Measurements from ENCODE around the gene NSMCE4A.

The NSMCE4A gene

DNA sequence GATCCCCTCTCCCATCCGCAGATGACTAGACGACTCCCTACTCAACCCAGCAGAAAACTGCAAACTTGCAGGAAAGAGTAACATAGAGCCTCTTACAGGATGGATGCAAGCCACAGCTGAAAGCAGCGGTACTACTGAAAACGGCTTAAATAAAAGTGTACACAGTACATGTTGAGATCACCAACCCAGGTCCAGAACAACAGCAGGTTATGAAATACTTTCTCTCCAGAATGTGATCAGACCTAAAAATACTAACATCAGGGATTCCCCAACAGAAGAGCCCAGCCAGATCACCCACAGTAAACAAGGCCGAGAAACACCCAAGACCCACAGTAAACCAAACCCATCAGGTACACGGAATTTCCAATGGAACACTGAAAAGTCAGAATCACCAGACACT, 60.4 kb downstream of the NSMCE4A start:
- H3K4me3 ChIP-seq (ENCODE audit: low read depth in 1 of 2, low read length in 2 of 2): no peak overlapping the region
- H3K9me3 ChIP-seq (ENCODE audit: insufficient read depth, low read length, severe bottlenecking): no peaks in the 10 kb centered on the region
- no peak overlapping the region for H2AFZ ChIP-seq (ENCODE audit: low read depth, low read length)
- DNase-seq (no peak), ATAC-seq (ENCODE audit: insufficient read depth, low read depth) (no peak)
- no peak overlapping the region for H3K9ac ChIP-seq (ENCODE audit: low read depth, low read length)
- no peaks in the 10 kb centered on the region for H3K4me1 ChIP-seq (ENCODE audit: insufficient read depth, low read length)
- TF ChIP-seq, protein P1, sequence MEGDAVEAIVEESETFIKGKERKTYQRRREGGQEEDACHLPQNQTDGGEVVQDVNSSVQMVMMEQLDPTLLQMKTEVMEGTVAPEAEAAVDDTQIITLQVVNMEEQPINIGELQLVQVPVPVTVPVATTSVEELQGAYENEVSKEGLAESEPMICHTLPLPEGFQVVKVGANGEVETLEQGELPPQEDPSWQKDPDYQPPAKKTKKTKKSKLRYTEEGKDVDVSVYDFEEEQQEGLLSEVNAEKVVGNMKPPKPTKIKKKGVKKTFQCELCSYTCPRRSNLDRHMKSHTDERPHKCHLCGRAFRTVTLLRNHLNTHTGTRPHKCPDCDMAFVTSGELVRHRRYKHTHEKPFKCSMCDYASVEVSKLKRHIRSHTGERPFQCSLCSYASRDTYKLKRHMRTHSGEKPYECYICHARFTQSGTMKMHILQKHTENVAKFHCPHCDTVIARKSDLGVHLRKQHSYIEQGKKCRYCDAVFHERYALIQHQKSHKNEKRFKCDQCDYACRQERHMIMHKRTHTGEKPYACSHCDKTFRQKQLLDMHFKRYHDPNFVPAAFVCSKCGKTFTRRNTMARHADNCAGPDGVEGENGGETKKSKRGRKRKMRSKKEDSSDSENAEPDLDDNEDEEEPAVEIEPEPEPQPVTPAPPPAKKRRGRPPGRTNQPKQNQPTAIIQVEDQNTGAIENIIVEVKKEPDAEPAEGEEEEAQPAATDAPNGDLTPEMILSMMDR (IDR thresholded peaks at IDR 0.05; ENCODE audit: borderline replicate concordance, extremely low read depth, low read length, poor library complexity, severe bottlenecking): no peak
- TF ChIP-seq EZH2 (IDR thresholded peaks at IDR 0.05; ENCODE audit: borderline replicate concordance, low read depth, low read length, severe bottlenecking): no peak
- H3K36me3 ChIP-seq (ENCODE audit: insufficient read depth, low read length): peaks cover 56% of the 10 kb centered on the region
- peaks cover 6% of the 10 kb centered on the region; the same call in 1 of the 2 replicates for H4K20me1 ChIP-seq (ENCODE audit: insufficient read depth, low read length)
- H3K79me2 ChIP-seq (ENCODE audit: insufficient read depth, low read length): peaks cover 29% of the 10 kb centered on the region
- no peaks in the 10 kb centered on the region for H3K27me3 ChIP-seq (ENCODE audit: insufficient read depth, low read length, poor library complexity)
- no peak overlapping the region for H3K4me2 ChIP-seq (ENCODE audit: insufficient read depth, low read length)
- no peak overlapping the region for H3K27ac ChIP-seq (ENCODE audit: low read length)

DNA sequence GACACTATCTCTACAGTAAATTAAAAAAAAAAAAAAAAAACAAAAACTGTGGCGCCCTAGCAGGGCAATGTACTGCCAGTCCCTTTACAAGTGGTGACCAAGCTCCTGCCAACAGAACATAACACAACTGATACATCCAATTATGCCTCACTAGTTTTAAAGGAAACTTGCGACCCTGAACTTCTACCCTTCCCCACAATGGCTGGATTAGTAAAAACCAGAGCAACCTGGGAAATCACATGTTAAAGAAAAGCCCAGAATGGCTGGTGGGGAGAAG, 63.7 kb downstream of the NSMCE4A start:
- no peak for ATAC-seq (ENCODE audit: insufficient read depth, low read depth)
- H3K4me2 ChIP-seq (ENCODE audit: insufficient read depth, low read length): no peak overlapping the region
- peaks cover 6% of the 10 kb centered on the region; the same call in 1 of the 2 replicates for H4K20me1 ChIP-seq (ENCODE audit: insufficient read depth, low read length)
- no peak overlapping the region for H3K9ac ChIP-seq (ENCODE audit: low read depth, low read length)
- H3K4me3 ChIP-seq (ENCODE audit: low read depth in 1 of 2, low read length in 2 of 2): no peak overlapping the region
- peaks cover 18% of the 10 kb centered on the region for H3K79me2 ChIP-seq (ENCODE audit: insufficient read depth, low read length)
- H3K4me1 ChIP-seq (ENCODE audit: insufficient read depth, low read length): no peaks in the 10 kb centered on the region
- no peak for TF ChIP-seq EZH2 (IDR thresholded peaks at IDR 0.05; ENCODE audit: borderline replicate concordance, low read depth, low read length, severe bottlenecking)
- TF ChIP-seq, protein P1 (IDR thresholded peaks at IDR 0.05; ENCODE audit: borderline replicate concordance, extremely low read depth, low read length, poor library complexity, severe bottlenecking): no peak
- no peaks in the 10 kb centered on the region for H3K27me3 ChIP-seq (ENCODE audit: insufficient read depth, low read length, poor library complexity)
- no peak overlapping the region for H3K27ac ChIP-seq (ENCODE audit: low read length)
- no peak overlapping the region for H2AFZ ChIP-seq (ENCODE audit: low read depth, low read length)
- peaks cover 67% of the 10 kb centered on the region for H3K36me3 ChIP-seq (ENCODE audit: insufficient read depth, low read length)
- DNase-seq: no peak
- no peaks in the 10 kb centered on the region for H3K9me3 ChIP-seq (ENCODE audit: insufficient read depth, low read length, severe bottlenecking)

DNA sequence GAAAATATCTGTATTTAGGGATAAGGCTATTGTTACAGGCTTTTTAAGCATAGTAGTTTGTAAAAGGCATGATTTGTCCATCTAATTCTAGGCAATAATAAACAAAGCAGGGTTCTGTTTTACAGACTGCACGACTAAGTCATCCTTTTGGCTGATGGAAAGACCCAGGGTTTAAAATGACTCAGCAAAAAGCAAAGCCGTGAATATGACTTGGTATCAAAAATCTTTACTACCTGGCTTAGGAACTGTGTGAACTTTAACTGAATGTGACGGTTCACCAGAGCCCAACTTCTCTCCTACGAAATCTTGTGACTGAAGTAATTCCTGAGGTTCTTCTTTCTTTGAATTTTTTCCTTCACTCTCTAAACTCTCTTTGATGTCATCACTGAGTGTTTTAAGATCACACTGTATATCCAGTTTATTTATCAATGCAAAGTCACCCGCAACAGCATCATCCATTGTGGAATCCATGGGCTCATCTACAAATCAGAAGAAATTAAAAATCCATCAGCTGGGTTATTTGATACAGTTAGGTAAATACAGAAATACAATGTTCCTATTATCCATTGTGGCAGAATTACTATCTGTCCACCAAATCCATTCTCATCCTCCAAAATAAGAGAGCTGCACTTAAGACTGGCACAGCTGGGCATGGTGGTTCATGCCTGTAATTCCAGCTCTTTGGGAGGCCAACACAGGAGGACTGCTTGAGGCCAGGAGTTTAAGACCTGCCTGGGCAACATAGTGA, 64.2 kb downstream of the NSMCE4A start:
- Histone ChIP-seq H3K4me2 (ENCODE audit: insufficient read depth, low read length) (no peak overlapping the region), H3K9ac (ENCODE audit: low read depth, low read length) (no peak overlapping the region), H3K27ac (ENCODE audit: low read length) (peak overlapping the region; percentile 10; the same call in 1 of the 2 replicates), H2AFZ (ENCODE audit: low read depth, low read length) (no peak overlapping the region), H3K27me3 (ENCODE audit: insufficient read depth, low read length, poor library complexity) (no peaks in the 10 kb centered on the region), H3K79me2 (ENCODE audit: insufficient read depth, low read length) (peaks cover 15% of the 10 kb centered on the region), H3K36me3 (ENCODE audit: insufficient read depth, low read length) (peaks cover 67% of the 10 kb centered on the region), H4K20me1 (ENCODE audit: insufficient read depth, low read length) (peaks cover 6% of the 10 kb centered on the region; the same call in 1 of the 2 replicates), H3K9me3 (ENCODE audit: insufficient read depth, low read length, severe bottlenecking) (no peaks in the 10 kb centered on the region), H3K4me1 (ENCODE audit: insufficient read depth, low read length) (no peaks in the 10 kb centered on the region), H3K4me3 (ENCODE audit: low read depth in 1 of 2, low read length in 2 of 2) (no peak overlapping the region)
- ATAC-seq (ENCODE audit: insufficient read depth, low read depth): no peak
- no peak for TF ChIP-seq EZH2 (IDR thresholded peaks at IDR 0.05; ENCODE audit: borderline replicate concordance, low read depth, low read length, severe bottlenecking)
- TF ChIP-seq, protein P1 (IDR thresholded peaks at IDR 0.05; ENCODE audit: borderline replicate concordance, extremely low read depth, low read length, poor library complexity, severe bottlenecking): no peak
- no peak for DNase-seq

Measured in DND-41 (cell line).